Activated T-helper 17 cell treated with anti-CD3 and anti-CD28 coated beads, Interleukin-2, amount 50 U/mL, for 72 hours (primary cell): Measurements from ENCODE around the gene COL27A1. TPM values are rescaled to one million over a fixed set of nuclear protein-coding genes. Genes with fewer than 3 reads are reported as not detected.

ENCODE experiments used
- ATAC-seq: fragments of 150-1000 bp; cut with Tn5 transposase; replicated peaks from 2 replicates; pipeline ENCODE4 v1.10.0; 2021; ENCODE audit warnings: mild to moderate bottlenecking, moderate library complexity
- H3K27ac Mint-ChIP-seq: one replicate; pipeline ENCODE4 v1.8.0; 2022; ENCODE audit warnings: mixed read lengths
- H3K27me3 Mint-ChIP-seq: one replicate; pipeline ENCODE4 v1.8.0; 2022; ENCODE audit warnings: mixed read lengths
- H3K36me3 Mint-ChIP-seq: one replicate; pipeline ENCODE4 v1.8.0; 2022; ENCODE audit warnings: low read depth, mild to moderate bottlenecking, mixed read lengths
- H3K4me1 Mint-ChIP-seq: one replicate; pipeline ENCODE4 v1.8.0; 2022; ENCODE audit warnings: mixed read lengths
- H3K4me3 Mint-ChIP-seq: one replicate; pipeline ENCODE4 v1.8.0; 2022; ENCODE audit warnings: mild to moderate bottlenecking, mixed read lengths
- H3K9me3 Mint-ChIP-seq: one replicate; pipeline ENCODE4 v1.8.0; 2022; ENCODE audit warnings: mixed read lengths
- total RNA-seq, 2 donors: library from RNA; stranded (reverse); gene quantifications; one replicate each; pipeline ENCODE4 v1.2.3, GENCODE V29; 2022

The COL27A1 gene
- total RNA-seq, 2 donors from 2014 or later: 7.8 to 12.0 TPM

GRCh38 chr9:114130624-114131277, 24.6 kb upstream of the COL27A1 start:
- ATAC-seq: no peak
- Mint-ChIP-seq H3K4me3 (no peak overlapping the region), H3K36me3 (no peaks in the 10 kb centered on the region), H3K27me3 (peaks cover 37% of the 10 kb centered on the region), H3K27ac (no peak overlapping the region), H3K4me1 (no peaks in the 10 kb centered on the region), H3K9me3 (peaks cover 4% of the 10 kb centered on the region)

DNA sequence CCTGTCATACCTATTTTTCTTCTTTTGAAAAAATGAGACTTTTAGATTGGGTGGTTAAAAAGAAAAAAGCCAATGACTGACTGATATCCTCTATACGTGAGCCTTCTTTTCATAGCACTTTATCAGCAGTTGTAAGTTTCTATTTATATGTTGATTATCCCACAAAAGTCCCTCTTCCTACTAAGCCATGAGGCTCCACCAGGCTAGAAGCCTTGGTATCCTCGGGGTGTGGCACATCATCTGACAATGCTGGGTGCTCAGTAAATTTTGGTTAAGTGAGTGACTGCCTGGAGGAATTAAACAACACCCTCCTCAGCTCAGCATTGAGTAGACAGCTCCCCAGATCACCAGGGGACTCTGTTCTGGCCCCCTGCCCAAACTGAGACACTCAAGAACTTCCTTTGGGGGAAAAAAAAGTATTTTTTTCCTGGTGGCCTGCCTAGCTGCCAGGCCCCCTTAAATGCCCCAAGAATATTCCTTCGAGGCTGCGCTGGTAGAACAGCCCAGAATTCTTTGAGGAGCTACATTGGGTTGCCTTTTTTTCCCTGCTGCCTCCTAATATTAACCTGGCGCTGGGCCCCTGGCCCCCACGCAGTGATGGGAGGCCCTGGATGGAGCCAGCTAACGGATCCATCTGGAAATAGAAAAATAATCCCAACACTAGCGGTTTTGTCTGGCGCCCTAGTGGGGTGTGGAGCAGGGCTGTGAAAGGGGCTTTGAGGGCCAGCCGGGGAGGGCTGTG, 23.4 kb upstream of the COL27A1 start:
- no peaks in the 10 kb centered on the region for H3K36me3 Mint-ChIP-seq
- H3K4me3 Mint-ChIP-seq: no peak overlapping the region
- H3K27me3 Mint-ChIP-seq: peaks cover 35% of the 10 kb centered on the region
- no peak overlapping the region for H3K27ac Mint-ChIP-seq
- H3K9me3 Mint-ChIP-seq: peaks cover 4% of the 10 kb centered on the region
- no peak for ATAC-seq
- no peaks in the 10 kb centered on the region for H3K4me1 Mint-ChIP-seq

GRCh38 chr9:114132550-114132918, 22.8 kb upstream of the COL27A1 start:
- ATAC-seq: no peak
- Mint-ChIP-seq H3K4me1 (no peaks in the 10 kb centered on the region), H3K27ac (no peak overlapping the region), H3K4me3 (no peak overlapping the region), H3K9me3 (peaks cover 4% of the 10 kb centered on the region), H3K36me3 (no peaks in the 10 kb centered on the region), H3K27me3 (peaks cover 35% of the 10 kb centered on the region)

DNA sequence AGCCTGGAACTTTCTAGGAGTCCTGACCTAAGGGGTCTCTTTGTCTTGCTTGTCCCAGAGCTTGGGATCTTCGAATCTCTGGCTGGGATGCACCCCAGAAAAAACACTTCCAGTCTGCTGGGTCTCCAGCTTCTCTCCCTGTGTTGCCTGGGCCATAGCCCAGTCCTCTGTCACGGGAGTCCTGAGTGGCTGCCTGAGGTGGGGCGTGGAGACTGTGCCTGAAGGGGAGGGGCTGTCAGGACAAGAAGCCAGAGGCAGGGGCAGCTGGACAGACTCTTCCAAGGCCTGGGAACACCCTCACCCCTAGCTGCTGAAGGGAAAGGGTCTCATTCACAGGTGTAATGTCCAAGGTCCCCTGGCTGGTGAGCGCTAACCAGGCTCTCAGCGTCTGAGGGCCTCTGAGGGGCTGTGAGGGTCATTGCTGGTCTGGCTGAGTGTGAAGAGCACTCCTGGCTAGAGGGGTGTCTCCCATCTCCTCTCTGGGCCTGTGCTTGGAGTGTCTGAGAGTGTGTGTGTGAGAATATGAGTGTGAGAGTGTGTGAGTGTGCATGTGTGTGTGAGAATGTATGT, 20.4 kb upstream of the COL27A1 start:
- H3K4me1 Mint-ChIP-seq: no peaks in the 10 kb centered on the region
- H3K27me3 Mint-ChIP-seq: peaks cover 27% of the 10 kb centered on the region
- no peaks in the 10 kb centered on the region for H3K36me3 Mint-ChIP-seq
- no peak overlapping the region for H3K27ac Mint-ChIP-seq
- no peak overlapping the region for H3K4me3 Mint-ChIP-seq
- H3K9me3 Mint-ChIP-seq: no peaks in the 10 kb centered on the region
- ATAC-seq: no peak

DNA sequence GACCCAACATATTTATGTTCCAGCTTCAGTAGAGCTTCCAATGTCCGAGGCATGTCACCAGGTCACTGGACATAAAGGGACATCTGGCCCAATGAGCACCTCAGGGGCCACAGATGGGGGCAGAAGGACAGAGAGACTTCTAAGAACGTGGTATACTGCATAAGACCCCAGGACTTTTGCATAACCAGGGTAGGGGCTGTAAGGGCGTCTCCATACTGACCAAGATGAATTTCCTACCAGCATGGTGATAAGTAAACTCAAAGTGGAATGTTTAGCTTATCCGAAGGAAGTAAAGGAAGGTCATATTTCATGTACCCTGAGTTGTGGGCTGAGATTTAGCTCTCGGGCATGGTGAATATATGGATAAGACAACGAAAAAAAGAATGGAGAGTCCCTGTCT, 17.5 kb upstream of the COL27A1 start:
- Mint-ChIP-seq H3K36me3 (no peaks in the 10 kb centered on the region), H3K27ac (no peak overlapping the region), H3K9me3 (no peaks in the 10 kb centered on the region), H3K4me1 (no peaks in the 10 kb centered on the region), H3K27me3 (peaks cover 32% of the 10 kb centered on the region), H3K4me3 (no peak overlapping the region)
- ATAC-seq: no peak

DNA sequence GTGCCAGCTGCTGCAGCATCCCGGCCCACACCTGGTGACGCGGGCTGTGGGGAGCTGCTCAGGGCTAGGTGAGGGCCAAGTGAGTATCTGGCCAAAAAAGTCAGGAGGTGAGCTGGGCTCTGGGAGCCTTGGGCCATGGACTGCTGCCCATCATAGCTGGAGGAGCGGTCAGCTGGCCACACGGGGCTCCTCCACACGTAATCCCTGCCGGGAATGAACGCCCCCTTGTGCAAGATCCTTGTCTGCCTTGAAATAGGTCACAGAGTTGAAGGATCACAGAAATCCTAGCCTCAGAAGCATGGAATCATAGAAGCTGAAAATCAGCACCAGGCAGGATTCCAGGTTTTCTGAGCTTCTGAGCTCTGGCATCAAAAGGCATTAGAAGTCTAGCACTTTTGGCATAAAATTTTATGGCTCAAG, 16.8 kb upstream of the COL27A1 start:
- no peaks in the 10 kb centered on the region for H3K36me3 Mint-ChIP-seq
- no peak overlapping the region for H3K4me3 Mint-ChIP-seq
- H3K27ac Mint-ChIP-seq: no peak overlapping the region
- ATAC-seq: no peak
- H3K4me1 Mint-ChIP-seq: no peaks in the 10 kb centered on the region
- H3K9me3 Mint-ChIP-seq: no peaks in the 10 kb centered on the region
- H3K27me3 Mint-ChIP-seq: peaks cover 31% of the 10 kb centered on the region

- ATAC-seq: no peak
- Mint-ChIP-seq H3K27ac (no peak overlapping the region), H3K36me3 (no peaks in the 10 kb centered on the region), H3K4me1 (no peaks in the 10 kb centered on the region), H3K4me3 (no peak overlapping the region), H3K27me3 (peaks cover 30% of the 10 kb centered on the region), H3K9me3 (no peaks in the 10 kb centered on the region)
Measured at GRCh38 chr9:114139071-114139470, 16.3 kb upstream of the COL27A1 start.

DNA sequence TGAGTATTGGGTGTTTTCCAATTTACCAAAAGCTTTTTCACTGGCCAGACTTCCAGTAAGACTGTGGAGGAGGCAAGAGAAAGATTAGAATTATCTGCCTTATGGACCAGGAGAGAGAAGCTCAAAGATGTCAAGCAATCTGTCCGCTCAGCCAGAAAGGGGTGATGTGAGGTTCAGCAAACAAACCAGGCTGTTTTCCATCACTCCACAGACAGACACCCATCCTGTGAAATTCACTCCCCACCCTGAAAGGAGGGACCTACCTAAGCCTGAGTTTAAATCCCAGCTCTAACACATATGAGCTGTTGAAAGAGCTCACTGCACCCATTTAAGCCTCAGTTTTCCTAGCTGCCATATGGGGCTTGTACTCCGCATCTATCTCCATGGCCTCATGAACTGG, 14.9 kb upstream of the COL27A1 start:
- no peaks in the 10 kb centered on the region for H3K36me3 Mint-ChIP-seq
- H3K4me1 Mint-ChIP-seq: no peaks in the 10 kb centered on the region
- ATAC-seq: no peak
- H3K27me3 Mint-ChIP-seq: peaks cover 28% of the 10 kb centered on the region
- H3K27ac Mint-ChIP-seq: no peak overlapping the region
- no peak overlapping the region for H3K4me3 Mint-ChIP-seq
- H3K9me3 Mint-ChIP-seq: no peaks in the 10 kb centered on the region

- H3K9me3 Mint-ChIP-seq: no peaks in the 10 kb centered on the region
- peaks cover 26% of the 10 kb centered on the region for H3K27me3 Mint-ChIP-seq
- H3K27ac Mint-ChIP-seq: no peak overlapping the region
- no peak overlapping the region for H3K4me3 Mint-ChIP-seq
- ATAC-seq: no peak
- H3K4me1 Mint-ChIP-seq: no peaks in the 10 kb centered on the region
- H3K36me3 Mint-ChIP-seq: no peaks in the 10 kb centered on the region
Measured at GRCh38 chr9:114140850-114141249, 14.5 kb upstream of the COL27A1 start.

DNA sequence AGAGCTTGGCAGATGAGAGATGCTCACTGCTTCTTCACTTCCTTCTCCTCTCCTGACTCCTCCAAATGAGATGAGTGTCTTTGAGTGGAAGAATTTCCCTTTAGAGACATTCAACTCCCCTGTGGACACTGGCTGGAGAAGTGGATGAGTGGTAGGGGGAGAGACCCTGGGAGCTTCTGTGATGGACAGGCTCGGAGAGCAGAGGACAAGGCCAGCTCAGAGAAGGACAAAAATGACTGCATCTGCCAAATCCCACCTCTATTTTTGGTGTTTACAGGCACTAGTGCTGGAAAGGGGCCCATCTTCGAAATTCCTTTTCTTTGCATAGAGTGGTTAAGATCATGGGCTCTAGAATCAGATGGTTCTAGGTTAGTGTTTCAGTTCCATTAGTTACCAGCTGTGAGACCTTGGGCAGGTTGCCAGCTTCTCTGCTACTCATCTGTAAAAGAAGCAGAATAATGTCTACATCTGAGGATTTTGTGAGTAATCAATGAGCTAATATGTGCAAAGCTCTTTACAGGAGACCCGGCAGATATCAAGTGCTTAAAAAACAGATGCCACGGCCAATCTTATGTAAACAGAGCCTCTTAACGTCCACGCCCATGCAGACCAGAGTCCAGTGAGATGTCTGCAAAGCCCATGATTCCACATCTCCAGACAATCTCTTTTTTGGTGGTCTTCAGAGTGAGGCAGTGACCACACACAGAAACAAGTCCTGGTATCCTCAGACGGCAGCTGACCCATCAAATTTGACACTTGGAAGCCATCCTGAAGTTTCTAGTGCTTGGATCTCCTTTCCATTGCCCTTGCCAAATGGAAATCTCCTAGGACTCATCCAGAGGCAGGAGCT, 13.6 kb upstream of the COL27A1 start:
- no peak overlapping the region for H3K27ac Mint-ChIP-seq
- no peaks in the 10 kb centered on the region for H3K9me3 Mint-ChIP-seq
- H3K4me3 Mint-ChIP-seq: no peak overlapping the region
- H3K36me3 Mint-ChIP-seq: no peaks in the 10 kb centered on the region
- no peak for ATAC-seq
- H3K27me3 Mint-ChIP-seq: peaks cover 25% of the 10 kb centered on the region
- H3K4me1 Mint-ChIP-seq: no peaks in the 10 kb centered on the region

GRCh38 chr9:114143234-114143633, 12.1 kb upstream of the COL27A1 start:
- Mint-ChIP-seq H3K4me3 (no peak overlapping the region), H3K9me3 (no peaks in the 10 kb centered on the region), H3K27ac (no peak overlapping the region), H3K27me3 (peaks cover 19% of the 10 kb centered on the region), H3K36me3 (no peaks in the 10 kb centered on the region), H3K4me1 (no peaks in the 10 kb centered on the region)
- no peak for ATAC-seq

- Mint-ChIP-seq H3K4me1 (no peaks in the 10 kb centered on the region), H3K9me3 (no peaks in the 10 kb centered on the region), H3K4me3 (no peak overlapping the region), H3K36me3 (no peaks in the 10 kb centered on the region), H3K27ac (no peak overlapping the region), H3K27me3 (peaks cover 36% of the 10 kb centered on the region)
- no peak for ATAC-seq
Measured at GRCh38 chr9:114146735-114147134, 8.6 kb upstream of the COL27A1 start.

DNA sequence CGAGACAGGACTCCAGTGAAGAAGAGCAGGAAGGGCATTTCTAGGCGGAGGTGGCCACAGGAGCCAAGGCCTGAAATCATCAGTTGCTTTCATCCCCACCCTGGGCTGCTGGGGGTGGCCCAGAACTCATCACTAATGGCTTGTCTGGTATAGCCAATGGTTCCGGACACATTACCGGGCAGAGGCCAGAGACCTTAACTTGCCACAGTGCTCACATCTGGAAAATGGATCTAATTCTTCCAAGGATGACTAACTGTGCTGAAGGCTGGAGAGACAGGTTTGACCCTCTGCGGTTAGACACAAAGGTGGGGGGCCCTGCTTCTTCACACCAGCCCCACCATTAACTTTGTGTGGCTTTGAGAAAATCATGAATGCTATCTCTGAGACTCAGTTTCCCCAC, 6.2 kb upstream of the COL27A1 start:
- peaks cover under 1% of the 10 kb centered on the region for H3K4me1 Mint-ChIP-seq
- H3K27me3 Mint-ChIP-seq: peaks cover 37% of the 10 kb centered on the region
- no peaks in the 10 kb centered on the region for H3K36me3 Mint-ChIP-seq
- H3K4me3 Mint-ChIP-seq: no peak overlapping the region
- H3K9me3 Mint-ChIP-seq: no peaks in the 10 kb centered on the region
- H3K27ac Mint-ChIP-seq: no peak overlapping the region
- no peak for ATAC-seq

GRCh38 chr9:114149765-114150340, 5.5 kb upstream of the COL27A1 start:
- H3K9me3 Mint-ChIP-seq: no peaks in the 10 kb centered on the region
- no peak overlapping the region for H3K27ac Mint-ChIP-seq
- H3K36me3 Mint-ChIP-seq: no peaks in the 10 kb centered on the region

More at GRCh38 chr9:114149765-114150340, 5.5 kb upstream of the COL27A1 start:
- Mint-ChIP-seq H3K4me3 (no peak overlapping the region), H3K27me3 (peaks cover 41% of the 10 kb centered on the region), H3K4me1 (peaks cover 6% of the 10 kb centered on the region)
- no peak for ATAC-seq
